GM18502 (cell line): ENCODE results near the gene KDM2A.
"Not testable (repeated sequence)": the region's sequence is repeated elsewhere in the genome, so short reads cannot be mapped to it uniquely, and the experiment has no call there.

ENCODE experiments used
- ATAC-seq: cut with Tn5 transposase; IDR thresholded peaks from one replicate; pipeline ENCODE4 v1.9.1; 2021; ENCODE audit warnings: mild to moderate bottlenecking; ENCODE audit not compliant: unreplicated experiment, poor library complexity

KDM2A gene

GRCh38 chr11:67117176-67117575 is 1.9 kb upstream of the KDM2A start:
- ATAC-seq, result no peak

DNA sequence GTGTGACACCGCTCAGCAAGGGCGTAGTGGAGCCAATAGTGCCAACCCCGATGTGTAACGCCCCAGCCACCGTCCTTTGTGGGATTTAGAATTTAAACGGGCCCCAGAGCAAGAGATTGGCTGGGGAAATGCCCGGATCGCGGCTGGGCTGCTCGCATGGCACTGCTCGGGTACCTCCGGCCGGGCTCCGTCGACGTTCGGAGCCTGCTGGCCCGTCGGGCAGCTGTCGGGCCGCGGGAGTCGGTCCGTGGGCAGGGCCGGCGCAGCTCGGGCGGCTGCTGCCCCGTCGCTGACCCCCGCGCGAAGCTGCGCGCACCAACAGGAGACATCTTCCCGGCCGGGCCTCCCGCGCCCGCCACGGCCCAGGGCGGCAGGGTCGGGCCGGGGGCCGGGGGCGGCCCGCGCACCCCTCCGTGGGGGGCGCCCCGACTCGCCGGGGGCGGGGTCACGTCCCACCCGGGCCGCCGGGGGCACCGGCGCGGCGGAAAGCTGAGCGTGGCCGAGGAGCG is 1.3 kb upstream of the KDM2A start:
- peak; percentile 2 for ATAC-seq

GRCh38 chr11:67118181-67118766 is 789 bp upstream of the KDM2A start:
- ATAC-seq, result peak; percentile 16

DNA sequence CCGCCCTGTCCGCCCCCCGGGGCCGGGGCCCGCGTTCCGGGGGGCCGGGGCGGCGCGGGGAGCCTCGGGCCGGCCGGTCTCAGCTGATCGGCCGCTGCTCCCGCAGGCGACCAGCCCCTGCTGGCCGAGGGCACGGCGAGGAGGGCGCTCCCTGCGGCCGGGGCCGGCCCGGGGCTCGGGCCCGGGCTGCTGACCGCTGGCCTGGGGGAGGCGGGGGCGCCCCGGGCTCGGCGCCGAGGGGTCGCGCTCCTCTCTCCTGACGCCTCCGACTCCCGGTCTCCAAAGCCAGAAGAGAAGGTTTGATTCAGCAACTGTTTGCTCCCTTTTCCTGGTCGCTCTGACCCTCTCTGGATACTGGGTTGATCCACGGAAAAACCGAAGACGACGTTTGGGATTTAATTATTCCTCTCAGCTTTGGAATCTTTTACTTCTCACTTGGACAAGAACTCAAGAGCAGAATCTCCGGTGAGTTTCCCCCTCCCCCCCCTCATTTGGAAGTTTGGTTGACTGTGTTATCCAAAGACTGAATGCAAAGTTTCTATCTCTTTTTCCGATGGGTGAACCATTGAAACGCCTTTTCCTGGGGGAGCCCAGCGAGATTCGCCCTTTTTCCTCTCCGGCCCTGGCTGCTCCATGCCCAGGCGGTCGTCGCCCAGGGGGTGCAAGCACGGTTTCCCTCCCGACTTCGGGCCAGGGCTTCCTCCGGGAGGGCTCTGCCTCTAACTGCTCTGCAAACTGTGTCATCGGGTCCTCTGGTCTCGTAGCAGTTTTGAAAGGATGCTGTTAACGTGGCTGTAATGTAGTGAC is 725 bp downstream of the KDM2A start:
- ATAC-seq, result peak; percentile 22

GRCh38 chr11:67120456-67120855 is 1.4 kb downstream of the KDM2A start:
- no peak for ATAC-seq

- ATAC-seq, result no peak
Measured at GRCh38 chr11:67120881-67121710, 2.0 kb downstream of the KDM2A start.

GRCh38 chr11:67123801-67124200 is 4.7 kb downstream of the KDM2A start:
- not testable (repeated sequence) for ATAC-seq

DNA sequence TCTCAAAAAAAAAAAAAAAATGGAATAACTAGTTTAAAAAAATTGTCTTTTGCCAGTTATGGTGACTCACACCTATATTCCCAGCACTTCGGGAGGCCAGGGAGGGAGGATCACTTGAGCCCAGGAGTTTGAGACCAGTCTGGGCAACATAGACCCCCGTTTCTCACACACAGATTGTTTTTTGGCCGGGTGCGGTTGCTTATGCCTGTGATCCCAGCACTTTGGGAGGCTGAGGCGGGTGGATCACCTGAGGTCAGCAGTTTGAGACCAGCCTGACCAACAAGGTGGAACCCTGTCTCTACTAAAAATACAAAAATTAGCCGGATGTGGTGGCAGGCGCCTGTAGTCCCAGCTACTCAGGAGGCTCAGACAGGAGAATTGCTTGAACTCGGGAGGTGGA is 7.2 kb downstream of the KDM2A start:
- not testable (repeated sequence) for ATAC-seq

GRCh38 chr11:67126986-67127385 is 7.9 kb downstream of the KDM2A start:
- ATAC-seq, result no peak

DNA sequence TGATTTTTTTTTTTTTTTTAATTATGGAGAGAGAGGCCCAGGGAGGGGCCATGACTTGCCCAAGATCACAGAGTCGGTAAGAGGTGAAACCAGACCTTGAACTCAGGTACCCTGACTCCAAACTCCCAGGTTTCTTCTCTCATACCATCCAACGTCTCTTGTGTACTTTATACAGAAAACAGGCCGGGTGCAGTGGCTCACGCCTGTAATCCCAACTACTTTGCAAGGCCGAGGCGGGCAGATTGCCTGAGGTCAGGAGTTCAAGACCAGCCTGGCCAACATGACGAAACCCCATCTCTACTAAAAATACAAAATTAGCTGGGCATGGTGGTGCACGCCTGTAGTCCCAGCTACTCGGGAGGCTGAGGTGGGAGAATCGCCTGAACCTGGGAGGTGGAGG is 11.8 kb downstream of the KDM2A start:
- not testable (repeated sequence) for ATAC-seq

GRCh38 chr11:67136156-67136555 is 17.1 kb downstream of the KDM2A start:
- ATAC-seq, result no peak

GRCh38 chr11:67138922-67139321 is 19.9 kb downstream of the KDM2A start:
- no peak for ATAC-seq

DNA sequence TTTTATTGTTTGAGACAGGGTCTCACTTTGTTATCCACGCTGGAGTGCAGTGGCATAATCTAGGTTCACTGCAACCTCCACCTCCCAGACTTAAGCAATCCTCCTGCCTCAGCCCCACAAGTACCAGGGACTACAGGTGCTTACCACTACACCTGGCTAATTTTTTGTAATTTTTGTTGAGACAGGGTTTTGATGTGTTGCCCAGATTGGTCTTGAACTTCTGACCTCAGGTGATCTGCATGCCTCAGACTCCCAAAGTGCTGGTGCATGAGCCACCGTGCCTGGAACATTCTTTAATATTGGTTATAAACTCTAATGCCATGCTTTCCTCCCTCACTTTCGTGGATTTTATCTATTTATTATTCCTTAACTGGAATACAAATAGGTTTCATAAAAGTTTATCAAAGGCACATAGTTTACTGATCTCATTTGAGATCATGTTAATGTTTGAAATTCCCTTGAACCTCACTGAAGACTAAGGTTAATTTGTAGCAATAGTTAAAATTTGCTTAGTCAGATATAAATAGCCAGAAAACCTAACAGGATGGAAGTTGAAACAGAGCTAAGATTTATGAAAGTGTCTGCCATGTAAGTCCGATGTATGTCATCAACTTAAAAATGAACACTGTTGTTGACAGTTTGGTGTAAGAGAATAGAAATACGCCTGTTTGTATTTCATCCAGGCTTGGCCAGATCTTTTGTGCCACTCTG is 27.6 kb downstream of the KDM2A start:
- ATAC-seq, result no peak

DNA sequence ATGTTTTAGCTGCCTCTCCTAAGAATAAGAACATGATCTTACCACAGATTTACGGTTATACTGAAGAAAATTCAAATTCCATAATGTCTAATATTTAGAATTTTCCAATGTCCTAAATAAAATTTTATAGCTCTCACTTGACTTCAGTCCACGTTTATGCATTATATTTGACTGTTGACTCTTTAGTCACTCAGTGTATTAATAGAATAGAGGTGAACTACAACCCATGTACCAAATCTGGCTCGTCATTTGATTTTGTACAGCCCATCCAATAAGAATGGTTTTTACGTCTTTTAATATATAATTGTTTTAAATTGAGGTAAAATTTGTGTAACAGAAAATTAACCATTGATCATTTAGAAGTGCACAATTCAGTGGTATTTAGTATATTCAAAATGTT is 34.9 kb downstream of the KDM2A start:
- ATAC-seq, result no peak

DNA sequence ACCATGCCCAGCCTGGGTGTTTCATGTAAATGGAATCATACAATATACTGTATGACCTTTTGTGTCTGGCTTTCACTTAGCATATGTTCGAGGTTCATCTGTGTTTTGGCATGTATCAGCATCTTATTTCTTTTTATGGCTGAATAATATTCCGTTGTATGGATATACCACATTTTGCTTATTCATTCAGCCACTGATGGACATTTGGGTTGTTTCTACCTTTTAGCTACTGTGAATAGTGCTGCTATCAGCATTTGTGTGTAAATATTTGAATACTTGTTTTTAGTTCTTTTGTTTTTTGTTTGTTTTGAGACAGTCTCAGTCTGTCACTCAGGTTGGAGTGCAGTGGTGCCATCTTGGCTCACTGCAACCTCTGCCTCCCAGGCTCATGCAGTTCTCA is 35.7 kb downstream of the KDM2A start:
- ATAC-seq, result no peak

- no peak for ATAC-seq
Measured at GRCh38 chr11:67157691-67158090, 38.6 kb downstream of the KDM2A start.

GRCh38 chr11:67158221-67158620 is 39.2 kb downstream of the KDM2A start:
- ATAC-seq, result no peak

GRCh38 chr11:67160045-67160444 is 41.0 kb downstream of the KDM2A start:
- no peak for ATAC-seq

DNA sequence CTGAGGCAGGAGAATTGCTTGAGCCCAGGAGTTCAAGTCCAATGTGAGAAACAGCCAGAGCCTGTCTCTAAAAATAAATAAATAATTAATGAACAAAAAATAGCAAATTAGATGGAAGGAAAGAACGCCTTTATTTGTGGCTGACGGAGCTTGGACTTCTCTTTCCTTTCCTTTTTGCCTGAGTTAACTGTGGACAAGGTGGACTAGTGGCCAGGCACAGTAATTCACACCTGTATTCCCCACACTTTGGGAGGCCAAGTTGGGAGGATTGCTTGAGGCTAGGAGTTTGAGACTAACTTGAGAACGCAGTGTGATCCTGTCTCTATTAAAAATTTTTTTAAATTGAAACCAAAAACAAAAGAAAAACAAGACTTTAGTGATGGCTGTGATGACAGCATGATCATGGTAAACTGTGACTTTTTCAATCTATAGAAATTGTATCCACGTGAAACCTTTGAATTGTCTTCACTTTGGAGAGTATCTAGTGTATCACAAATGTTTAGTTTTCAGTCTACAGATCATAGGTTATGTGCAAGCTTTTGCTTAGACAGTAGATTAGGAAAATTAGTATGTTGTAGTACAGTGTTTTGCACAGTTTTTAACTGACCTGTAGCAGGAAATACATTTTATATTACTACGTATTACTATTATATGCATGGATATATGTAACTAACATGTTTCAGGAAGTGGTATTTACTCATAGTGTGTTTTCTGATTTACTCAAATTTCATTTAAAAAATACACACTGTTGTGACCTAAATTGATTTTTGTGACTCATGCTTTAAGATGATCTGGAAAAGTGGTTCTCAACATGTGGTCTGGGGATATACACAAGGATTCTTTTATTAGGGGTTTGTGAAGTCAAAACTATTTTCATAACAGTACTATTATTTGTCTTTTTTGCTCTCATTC is 42.1 kb downstream of the KDM2A start:
- no peak for ATAC-seq
